ENCODE results near the gene HTRA1. TPM values are rescaled to one million over a fixed set of nuclear protein-coding genes. Genes with fewer than 3 reads are reported as not detected.

HTRA1 gene
- total RNA-seq, 3 donors from 2014 or later, result 0.13 to 0.41 (median 0.26) TPM

DNA sequence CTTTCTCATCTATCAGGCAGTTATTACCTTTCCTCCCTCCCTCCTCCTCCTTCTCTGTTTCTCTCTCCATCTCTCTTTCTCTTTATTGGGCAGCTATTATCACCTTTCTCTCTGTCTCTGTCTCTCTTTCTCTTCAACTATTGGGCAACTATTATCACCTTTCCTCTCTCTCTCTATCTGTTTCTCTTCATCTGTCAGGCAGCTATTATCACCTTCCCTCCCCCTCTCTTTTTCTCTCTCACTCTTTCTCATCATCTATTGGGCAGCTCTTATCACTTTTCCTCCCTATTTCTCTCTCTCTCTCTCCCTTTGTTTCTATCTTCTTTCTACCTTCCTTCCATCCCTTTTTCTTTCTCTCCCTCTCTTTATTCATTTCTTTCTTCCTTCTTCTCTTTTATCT, 100.4 kb downstream of the HTRA1 start:
- no peaks in the 10 kb centered on the region for H3K36me3 Mint-ChIP-seq (ENCODE audit: insufficient read depth)
- peaks cover 31% of the 10 kb centered on the region for H3K4me1 Mint-ChIP-seq (ENCODE audit: low read depth)
- H3K9me3 Mint-ChIP-seq, result no peaks in the 10 kb centered on the region
- peaks cover 2% of the 10 kb centered on the region for H3K27me3 Mint-ChIP-seq (ENCODE audit: low read depth)
- H3K4me3 Mint-ChIP-seq, result no peak overlapping the region
- ATAC-seq (no peak), DNase-seq (no peak)

Other genes starting within 250 kb of the HTRA1 start
- not detected for gene BTBD16, start 190.3 kb upstream of the HTRA1 start, total RNA-seq
- 10 to 100 TPM; 11.0 to 14.0 (median 12.5) TPM for gene PLEKHA1, start 86.8 kb upstream of the HTRA1 start, total RNA-seq
- not detected for gene ARMS2, start 6.9 kb upstream of the HTRA1 start, total RNA-seq
- gene DMBT1, start 99.2 kb downstream of the HTRA1 start, total RNA-seq, result under 1 TPM; 0.03 to 0.05 (median 0.05) TPM
- not detected for gene C10orf120, start 238.3 kb downstream of the HTRA1 start, total RNA-seq